ENCODE results near the gene SNED1. TPM values are rescaled to one million over a fixed set of nuclear protein-coding genes. Genes with fewer than 3 reads are reported as not detected.

SNED1 gene
- total and polyA plus RNA-seq, 9 of the 15 experiments (the other 6 are each of a cell fraction or from before 2014, with no cell fraction given), result 0.03 to 0.07 (median 0.05) TPM; not detected in 5

DNA sequence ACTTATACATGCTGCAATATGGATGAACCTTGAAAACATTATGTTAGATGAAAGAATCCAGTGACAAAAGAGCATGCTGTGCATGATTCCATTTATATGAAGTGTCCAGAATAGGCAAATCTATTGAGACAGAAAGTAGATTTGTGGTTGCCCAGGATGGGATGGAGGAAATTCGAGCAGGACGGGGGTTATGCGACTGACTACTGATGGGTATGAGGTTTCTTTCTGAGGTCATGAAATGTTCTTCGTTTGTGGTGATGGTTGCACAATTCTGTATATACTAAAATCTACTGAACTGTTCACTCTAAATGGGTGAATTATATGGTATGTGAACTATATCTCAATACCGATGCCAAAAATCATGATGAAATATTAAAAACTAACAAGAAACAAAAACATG lies 122.6 kb downstream of the SNED1 start (continued):
- TF ChIP-seq PPARD (CRISPR knock-in tag; IDR thresholded peaks at IDR 0.05) (no peak), ZNF311 (CRISPR knock-in tag; IDR thresholded peaks at IDR 0.05) (no peak), EZH2 (IDR thresholded peaks at IDR 0.05; ENCODE audit: borderline replicate concordance, low read depth, low read length) (no peak)

DNA sequence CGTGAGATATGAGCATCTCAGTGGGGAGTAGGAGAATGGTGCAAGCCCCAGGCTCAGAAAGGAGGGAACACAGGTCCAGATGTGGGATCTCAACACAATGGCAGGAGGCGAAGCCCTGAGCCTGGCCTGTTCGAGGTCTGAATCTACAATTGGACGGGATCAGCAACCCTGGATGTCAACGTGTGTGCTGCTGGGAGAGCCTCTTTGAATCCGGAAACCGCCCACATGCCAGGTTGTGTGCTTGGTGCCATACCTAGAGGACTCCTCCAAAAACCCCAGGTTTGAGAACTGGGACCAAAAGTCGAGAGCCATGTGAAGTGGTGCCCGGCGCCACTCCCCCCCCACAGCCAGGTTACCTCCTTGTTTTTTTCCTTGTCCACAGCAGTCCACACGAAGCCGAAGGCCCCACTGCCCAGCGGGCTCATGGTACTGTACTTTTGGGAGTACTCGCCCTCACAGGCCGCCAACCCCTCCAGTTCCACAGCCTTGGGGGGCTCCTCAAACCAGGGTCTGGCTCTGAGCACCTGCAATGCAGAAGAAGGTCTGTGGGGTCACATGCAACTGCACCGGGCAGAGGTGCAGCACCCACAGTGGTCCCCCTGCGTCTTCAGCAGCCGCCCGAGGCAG lies 124.1 kb downstream of the SNED1 start:
- intact Hi-C loops (cut with micrococcal nuclease), result no loop called here
- CTCF ChIA-PET (ENCODE audit: low intra/inter-chr PET ratio), result no interaction called here
- TF ChIP-seq CBX8 (IDR thresholded peaks at IDR 0.05; ENCODE audit: borderline replicate concordance, extremely low read depth, low read depth, low read length, poor library complexity, severe bottlenecking) (no peak), CSDE1 (IDR thresholded peaks at IDR 0.05) (no peak), ZNF282 (CRISPR knock-in tag; IDR thresholded peaks at IDR 0.05) (no peak), ASH1L (IDR thresholded peaks at IDR 0.05; ENCODE audit: borderline replicate concordance, low read depth, partially characterized antibody) (no peak), POU5F1 (IDR thresholded peaks at IDR 0.05; ENCODE audit: borderline replicate concordance, low read depth, low read length, partially characterized antibody) (no peak)
- TF ChIP-seq, protein P1, sequence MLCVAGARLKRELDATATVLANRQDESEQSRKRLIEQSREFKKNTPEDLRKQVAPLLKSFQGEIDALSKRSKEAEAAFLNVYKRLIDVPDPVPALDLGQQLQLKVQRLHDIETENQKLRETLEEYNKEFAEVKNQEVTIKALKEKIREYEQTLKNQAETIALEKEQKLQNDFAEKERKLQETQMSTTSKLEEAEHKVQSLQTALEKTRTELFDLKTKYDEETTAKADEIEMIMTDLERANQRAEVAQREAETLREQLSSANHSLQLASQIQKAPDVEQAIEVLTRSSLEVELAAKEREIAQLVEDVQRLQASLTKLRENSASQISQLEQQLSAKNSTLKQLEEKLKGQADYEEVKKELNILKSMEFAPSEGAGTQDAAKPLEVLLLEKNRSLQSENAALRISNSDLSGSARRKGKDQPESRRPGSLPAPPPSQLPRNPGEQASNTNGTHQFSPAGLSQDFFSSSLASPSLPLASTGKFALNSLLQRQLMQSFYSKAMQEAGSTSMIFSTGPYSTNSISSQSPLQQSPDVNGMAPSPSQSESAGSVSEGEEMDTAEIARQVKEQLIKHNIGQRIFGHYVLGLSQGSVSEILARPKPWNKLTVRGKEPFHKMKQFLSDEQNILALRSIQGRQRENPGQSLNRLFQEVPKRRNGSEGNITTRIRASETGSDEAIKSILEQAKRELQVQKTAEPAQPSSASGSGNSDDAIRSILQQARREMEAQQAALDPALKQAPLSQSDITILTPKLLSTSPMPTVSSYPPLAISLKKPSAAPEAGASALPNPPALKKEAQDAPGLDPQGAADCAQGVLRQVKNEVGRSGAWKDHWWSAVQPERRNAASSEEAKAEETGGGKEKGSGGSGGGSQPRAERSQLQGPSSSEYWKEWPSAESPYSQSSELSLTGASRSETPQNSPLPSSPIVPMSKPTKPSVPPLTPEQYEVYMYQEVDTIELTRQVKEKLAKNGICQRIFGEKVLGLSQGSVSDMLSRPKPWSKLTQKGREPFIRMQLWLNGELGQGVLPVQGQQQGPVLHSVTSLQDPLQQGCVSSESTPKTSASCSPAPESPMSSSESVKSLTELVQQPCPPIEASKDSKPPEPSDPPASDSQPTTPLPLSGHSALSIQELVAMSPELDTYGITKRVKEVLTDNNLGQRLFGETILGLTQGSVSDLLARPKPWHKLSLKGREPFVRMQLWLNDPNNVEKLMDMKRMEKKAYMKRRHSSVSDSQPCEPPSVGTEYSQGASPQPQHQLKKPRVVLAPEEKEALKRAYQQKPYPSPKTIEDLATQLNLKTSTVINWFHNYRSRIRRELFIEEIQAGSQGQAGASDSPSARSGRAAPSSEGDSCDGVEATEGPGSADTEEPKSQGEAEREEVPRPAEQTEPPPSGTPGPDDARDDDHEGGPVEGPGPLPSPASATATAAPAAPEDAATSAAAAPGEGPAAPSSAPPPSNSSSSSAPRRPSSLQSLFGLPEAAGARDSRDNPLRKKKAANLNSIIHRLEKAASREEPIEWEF (CRISPR knock-in tag; IDR thresholded peaks at IDR 0.05), result no peak
- TF ChIP-seq, protein P2, sequence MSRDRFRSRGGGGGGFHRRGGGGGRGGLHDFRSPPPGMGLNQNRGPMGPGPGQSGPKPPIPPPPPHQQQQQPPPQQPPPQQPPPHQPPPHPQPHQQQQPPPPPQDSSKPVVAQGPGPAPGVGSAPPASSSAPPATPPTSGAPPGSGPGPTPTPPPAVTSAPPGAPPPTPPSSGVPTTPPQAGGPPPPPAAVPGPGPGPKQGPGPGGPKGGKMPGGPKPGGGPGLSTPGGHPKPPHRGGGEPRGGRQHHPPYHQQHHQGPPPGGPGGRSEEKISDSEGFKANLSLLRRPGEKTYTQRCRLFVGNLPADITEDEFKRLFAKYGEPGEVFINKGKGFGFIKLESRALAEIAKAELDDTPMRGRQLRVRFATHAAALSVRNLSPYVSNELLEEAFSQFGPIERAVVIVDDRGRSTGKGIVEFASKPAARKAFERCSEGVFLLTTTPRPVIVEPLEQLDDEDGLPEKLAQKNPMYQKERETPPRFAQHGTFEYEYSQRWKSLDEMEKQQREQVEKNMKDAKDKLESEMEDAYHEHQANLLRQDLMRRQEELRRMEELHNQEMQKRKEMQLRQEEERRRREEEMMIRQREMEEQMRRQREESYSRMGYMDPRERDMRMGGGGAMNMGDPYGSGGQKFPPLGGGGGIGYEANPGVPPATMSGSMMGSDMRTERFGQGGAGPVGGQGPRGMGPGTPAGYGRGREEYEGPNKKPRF (IDR thresholded peaks at IDR 0.05; ENCODE audit: low read depth, low read length), result no peak
- TF ChIP-seq, protein P3, sequence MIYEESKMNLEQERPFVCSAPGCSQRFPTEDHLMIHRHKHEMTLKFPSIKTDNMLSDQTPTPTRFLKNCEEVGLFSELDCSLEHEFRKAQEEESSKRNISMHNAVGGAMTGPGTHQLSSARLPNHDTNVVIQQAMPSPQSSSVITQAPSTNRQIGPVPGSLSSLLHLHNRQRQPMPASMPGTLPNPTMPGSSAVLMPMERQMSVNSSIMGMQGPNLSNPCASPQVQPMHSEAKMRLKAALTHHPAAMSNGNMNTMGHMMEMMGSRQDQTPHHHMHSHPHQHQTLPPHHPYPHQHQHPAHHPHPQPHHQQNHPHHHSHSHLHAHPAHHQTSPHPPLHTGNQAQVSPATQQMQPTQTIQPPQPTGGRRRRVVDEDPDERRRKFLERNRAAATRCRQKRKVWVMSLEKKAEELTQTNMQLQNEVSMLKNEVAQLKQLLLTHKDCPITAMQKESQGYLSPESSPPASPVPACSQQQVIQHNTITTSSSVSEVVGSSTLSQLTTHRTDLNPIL (CRISPR knock-in tag; IDR thresholded peaks at IDR 0.05), result no peak

More for the DNA sequence above, 124.1 kb downstream of the SNED1 start:
- DNase-seq (ENCODE audit: extremely low read depth in 1 of 4, low spot score in 3 of 4) (no peak), FAIRE-seq (no peak), ATAC-seq (no peak)
- no peak overlapping the region for H3K4me2 ChIP-seq (ENCODE audit: insufficient read depth, low read length)
- no peak overlapping the region for H2AFZ ChIP-seq (ENCODE audit: low read depth, low read length)
- H4K20me1 ChIP-seq (replicated peaks; ENCODE audit: control insufficient read depth, insufficient read depth, low read length), result no peaks in the 10 kb centered on the region
- H3K36me3 ChIP-seq (ENCODE audit: control insufficient read depth, insufficient read depth, low read length), result peaks cover 19% of the 10 kb centered on the region; the same call in 1 of the 3 replicates
- BruUV-seq (replicated peaks), result no TSS peak
- H3K4me3 ChIP-seq, result no peak overlapping the region
- in situ Hi-C loops (cut with MboI), result no loop called here
- H3K27me3 ChIP-seq (ENCODE audit: control insufficient read depth in 2 of 2, insufficient read depth in 2 of 2, low read length in 2 of 2), result no peaks in the 10 kb centered on the region
- POLR2A ChIA-PET, result no interaction called here
- no peak overlapping the region for H3K27ac ChIP-seq (ENCODE audit: extremely low read depth, low read depth, low read length)
- no peaks in the 10 kb centered on the region for H3K9me3 ChIP-seq (replicated peaks; ENCODE audit: control insufficient read depth, insufficient read depth, low read depth, low read length)
- H3K9ac ChIP-seq (ENCODE audit: insufficient read depth in 1 of 2, low read depth in 2 of 2, low read length in 2 of 2), result no peak overlapping the region
- WGBS (ENCODE audit: insufficient coverage, low coverage, missing lambda C conversion rate), result 96% methylated on average over 8 of the region's 19 CpGs
- no peaks in the 10 kb centered on the region for H3K9me1 ChIP-seq (ENCODE audit: control insufficient read depth, insufficient read depth, low read length)
- no peaks in the 10 kb centered on the region; a peak in 1 of 5 replicates for H3K4me1 ChIP-seq (replicated peaks in 1 of 2; ENCODE audit: control insufficient read depth in 2 of 2, insufficient read depth in 2 of 2, low read length in 2 of 2)
- H3K79me2 ChIP-seq (ENCODE audit: control insufficient read depth, insufficient read depth, low read length), result no peaks in the 10 kb centered on the region
